NCI-H1930 (cell line): Measurements from ENCODE around the gene PAK1IP1.
"Not testable (repeated sequence)": the region's sequence is repeated elsewhere in the genome, so short reads cannot be mapped to it uniquely, and the experiment has no call there.

ENCODE experiments used
- DNase-seq, 2 experiments: peaks; one replicate each; lab custom pipeline; 2025; lab: John Stamatoyannopoulos, UW

The PAK1IP1 gene, protein sequence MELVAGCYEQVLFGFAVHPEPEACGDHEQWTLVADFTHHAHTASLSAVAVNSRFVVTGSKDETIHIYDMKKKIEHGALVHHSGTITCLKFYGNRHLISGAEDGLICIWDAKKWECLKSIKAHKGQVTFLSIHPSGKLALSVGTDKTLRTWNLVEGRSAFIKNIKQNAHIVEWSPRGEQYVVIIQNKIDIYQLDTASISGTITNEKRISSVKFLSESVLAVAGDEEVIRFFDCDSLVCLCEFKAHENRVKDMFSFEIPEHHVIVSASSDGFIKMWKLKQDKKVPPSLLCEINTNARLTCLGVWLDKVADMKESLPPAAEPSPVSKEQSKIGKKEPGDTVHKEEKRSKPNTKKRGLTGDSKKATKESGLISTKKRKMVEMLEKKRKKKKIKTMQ

DNA sequence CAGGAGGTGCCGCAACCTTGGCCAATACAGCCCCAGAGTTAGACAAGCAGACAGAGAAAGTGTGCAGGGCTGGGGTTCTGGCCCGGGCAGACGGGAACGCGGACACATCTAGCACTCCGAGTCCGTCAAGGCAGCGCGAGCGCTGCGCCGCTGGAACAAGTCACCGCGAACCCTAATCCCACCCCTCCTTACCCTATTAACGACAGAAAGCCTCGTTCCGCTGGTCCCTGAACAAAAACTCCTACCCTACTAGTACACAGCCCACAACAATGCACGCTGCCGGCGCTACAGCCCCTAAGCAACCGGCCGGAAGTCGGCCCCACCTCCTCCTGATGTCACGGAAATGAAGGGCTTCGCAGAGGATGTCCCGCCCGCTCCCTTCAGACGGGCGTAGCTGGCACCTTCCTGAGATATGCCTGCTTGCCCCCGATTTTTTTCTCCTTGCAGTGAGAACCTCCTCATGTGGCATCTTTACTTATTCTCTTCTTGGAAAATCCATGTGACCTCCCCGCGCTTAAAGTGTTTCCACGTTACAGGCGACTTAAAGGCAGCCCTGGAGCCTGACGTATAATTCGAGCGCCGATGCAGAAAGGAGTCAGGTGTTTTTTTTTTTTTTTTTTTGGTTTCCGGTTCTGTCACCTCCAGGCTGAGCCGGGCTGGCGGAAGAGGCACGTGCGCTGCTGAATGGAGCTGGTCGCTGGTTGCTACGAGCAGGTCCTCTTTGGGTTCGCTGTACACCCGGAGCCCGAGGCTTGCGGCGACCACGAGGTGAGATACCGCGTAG, at the start of gene PAK1IP1, which contains the start of gene C6orf52:
Gene PAK1IP1 (plus strand): TSS at position 671 of the 784 bp plus-strand sequence. CDS start 14 bp downstream, at position 685.
Gene C6orf52 (minus strand): TSS at position 315 of the 784 bp plus-strand sequence. CDS start 7,066 bp downstream, outside the sequence.
- DNase-seq = peak; percentile 93 to 94

DNA sequence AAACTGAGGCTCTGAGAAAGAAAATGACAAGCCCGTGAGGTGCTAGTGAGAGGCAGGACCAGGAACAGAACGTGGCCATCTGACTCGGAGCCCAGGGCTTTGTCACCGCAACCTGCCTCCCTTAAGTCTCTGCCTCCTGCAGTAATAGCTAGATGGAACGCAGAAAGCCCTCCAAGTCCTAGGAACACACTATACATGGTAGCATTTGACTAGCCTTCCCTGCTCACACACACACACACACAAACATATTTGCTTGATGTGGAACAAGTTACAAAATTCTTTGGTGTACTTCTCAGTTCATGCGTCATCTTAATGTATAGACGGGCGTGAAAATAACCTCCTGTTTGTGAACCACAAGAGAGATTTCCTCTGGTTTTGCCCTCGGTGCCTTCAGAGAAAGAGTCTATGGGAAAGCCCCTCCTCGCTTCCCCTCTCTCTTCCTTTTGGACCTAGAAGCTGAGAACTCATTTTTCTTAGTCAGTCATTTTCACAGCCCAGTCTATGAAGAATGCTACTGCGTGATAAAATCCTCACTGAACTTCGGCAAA, 39.2 kb upstream of the PAK1IP1 start:
- no peak for DNase-seq

DNA sequence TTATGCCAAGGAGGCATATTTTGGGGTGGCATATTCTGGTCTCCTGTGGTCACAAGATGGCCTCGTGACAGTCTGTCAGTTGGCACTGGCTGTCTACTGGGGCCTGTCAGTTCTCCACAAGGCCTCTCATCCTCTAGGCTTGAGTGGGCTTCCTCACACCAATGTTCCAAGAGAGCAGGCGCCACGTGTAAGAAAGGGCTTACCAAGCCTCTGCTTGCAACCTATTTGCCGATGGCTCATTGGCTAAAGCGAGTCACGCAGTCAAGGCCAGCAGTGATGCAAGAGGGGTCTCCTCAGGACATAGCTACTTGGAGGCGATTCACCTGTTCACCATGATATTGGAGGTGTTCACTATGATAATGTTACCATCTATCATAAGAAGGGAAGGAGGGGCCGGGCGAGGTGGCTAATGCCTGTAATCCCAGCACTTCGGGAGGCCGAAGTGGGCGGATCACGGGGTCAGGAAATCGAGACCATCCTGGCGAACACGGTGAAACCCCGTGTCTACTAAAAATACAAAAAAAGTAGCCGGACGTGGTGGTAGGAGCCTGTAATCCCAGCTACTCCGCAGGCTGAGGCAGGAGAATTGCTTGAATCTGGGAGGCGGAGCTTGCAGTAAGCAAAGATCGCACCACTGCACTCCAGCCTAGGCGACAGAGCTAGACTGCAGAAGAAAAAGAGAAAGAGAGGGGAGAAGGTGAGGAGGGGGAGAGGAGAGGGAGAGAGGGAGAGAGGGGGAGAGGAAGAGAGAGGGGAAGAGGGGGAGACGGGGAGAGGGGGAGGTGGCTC, 35.7 kb upstream of the PAK1IP1 start:
- DNase-seq = no peak

DNA sequence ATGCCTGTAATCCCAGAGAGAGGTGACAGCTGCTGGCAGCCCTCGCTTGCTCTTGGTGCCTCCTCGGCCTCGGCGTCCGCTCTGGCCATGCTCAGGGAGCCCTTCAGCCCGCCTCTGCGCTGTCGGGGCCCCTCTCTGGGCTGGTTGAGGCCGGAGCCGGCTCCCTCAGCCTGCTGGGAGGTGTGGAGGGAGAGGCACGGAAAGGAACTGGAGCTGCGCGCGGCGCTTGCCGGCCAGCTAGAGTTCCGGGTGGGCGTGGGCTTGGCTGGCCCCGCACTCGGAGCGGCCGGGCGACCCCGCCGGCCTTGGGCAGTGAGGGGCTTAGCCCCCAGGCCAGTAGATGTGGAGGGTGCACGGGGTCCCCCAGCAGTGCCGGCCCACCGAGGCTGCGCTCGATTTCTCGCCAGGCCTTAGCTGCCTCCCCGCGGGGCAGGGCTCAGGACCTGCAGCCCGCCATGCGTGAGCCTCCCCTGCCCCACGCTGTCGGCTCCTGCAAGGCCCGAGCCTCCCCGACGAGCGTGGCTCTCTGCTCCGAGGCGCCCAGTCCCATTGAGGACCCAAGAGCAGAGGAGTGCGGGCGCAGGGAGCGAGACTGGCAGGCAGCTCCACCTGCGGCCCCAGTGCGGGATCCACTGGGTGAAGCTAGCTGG, 34.9 kb upstream of the PAK1IP1 start:
- no peak for DNase-seq

DNA sequence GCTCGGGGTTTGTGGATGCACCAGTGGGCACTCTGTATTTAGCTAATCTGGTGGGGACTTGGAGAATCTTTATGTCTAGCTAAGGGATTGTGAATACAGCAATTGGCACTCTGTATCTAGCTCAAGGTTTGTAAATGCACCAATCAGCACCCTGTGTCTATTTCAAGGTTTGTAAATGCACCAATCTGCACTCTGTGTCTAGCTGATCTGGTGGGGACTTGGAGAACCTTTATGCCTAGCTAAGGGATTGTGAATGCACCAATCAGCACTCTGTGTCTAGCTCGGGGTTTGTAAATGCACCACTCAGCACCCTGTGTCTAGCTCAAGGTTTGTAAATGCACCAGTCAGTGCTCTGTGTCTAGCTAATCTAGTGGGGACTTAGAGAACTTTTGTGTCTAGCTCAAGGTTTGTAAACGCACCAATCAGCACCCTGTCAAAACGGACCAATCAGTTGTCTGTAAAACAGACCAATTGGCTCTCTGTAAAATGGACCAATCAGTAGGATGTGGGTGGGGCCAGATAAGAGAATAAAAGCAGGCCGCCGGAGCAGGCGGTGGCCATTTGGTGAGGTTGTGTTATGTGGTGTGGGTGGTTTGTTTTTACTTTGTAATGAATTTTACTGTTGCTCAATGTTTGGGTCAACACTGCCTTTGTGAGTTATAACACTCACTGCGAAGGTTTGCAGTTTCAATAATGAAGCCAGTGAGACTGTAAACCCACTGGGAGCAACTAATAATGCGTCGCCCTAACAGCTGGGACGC, 34.2 kb upstream of the PAK1IP1 start:
- not testable (repeated sequence) for DNase-seq

DNA sequence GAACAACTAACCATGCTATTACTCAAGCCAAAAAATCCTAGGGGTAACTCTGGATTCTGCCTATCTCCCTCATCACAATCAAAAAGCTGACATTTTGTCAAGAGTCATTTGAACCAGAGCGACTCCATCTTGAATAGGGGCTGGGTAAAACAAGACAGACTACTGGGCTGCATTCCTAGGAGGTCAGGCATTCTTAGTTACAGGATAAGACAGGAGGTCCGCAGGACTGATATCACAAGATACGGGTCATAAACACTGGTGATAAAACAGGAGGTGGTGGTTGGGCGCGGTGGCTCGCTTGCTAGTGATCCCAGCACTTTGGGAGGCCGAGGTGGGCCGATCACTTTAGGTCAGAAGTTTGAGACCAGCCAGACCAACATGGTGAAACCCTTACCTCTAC, 32.6 kb upstream of the PAK1IP1 start:
- no peak for DNase-seq

DNA sequence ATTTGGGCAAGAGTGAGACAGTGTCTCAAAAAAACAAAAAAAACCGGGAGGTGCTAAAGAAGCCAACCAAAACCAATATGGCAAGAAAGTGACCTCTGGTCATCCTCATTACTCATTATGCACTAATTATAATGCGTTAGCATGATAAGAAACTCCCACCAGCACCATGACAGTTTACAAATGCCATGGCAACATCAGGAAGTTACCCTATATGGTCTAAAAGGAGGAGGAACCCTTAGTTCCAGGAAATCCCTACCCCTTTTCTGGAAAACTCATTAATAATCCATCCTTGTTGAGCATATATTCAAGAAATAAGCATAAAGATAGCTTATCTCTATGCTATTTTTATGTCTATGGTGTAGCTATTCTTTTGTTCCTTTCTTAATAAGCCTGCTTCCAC, 32.0 kb upstream of the PAK1IP1 start:
- DNase-seq = no peak

DNA sequence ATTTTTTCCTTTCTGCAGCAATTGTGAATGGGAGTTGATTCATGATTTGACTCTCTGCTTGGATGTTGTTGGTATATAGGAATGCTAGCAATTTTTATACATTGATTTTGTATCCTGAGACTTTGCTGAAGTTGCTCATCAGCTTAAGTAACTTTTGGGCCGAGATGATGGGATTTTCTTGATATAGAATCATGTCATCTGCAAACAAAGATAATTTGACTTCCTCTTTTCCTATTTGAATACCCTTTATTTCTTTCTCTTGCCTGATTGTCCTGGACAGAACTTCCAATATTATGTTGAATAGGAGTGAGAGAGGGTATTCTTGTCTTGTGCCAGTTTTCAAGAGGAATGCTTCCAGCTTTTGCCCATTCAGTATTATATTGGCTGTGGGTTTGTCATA, 29.2 kb upstream of the PAK1IP1 start:
- not testable (repeated sequence) for DNase-seq

DNA sequence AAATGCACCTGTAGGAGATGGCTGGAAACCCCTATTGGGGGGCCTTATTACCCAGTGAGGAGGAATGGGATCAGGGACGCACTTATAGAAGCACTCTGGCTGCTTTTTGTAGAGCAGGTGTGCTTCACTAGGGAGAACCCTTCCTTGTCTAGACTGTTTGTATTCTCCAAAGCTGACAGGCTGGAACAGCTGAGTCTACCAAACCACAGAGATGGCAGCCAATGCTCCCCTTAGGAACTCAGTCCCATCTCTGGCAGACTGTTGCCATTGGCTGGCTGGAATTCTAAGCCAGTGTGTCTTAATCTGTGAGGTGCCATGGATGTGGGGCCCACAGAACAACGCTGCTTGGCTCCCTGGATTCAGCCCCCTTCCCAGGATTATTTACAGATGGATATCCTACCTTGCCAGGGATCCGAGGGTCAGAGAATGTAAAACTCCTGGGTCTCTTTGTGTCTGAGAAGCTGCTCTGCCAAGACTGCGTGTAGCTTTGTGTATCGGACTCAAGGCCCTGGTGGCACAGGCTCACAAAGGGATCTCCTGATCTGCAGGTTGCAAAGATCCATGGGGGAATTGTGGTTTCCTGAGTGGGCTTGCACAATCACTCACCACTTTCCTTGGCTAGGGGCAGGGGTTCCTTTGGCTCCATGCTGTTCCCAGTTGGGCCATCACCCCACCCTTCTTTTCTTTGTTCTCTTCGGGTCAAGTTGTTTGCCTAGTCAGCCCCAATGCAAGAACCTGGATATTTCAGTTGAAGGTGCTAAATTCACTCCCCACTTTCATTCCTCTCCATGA, 26.4 kb upstream of the PAK1IP1 start:
- no peak for DNase-seq

DNA sequence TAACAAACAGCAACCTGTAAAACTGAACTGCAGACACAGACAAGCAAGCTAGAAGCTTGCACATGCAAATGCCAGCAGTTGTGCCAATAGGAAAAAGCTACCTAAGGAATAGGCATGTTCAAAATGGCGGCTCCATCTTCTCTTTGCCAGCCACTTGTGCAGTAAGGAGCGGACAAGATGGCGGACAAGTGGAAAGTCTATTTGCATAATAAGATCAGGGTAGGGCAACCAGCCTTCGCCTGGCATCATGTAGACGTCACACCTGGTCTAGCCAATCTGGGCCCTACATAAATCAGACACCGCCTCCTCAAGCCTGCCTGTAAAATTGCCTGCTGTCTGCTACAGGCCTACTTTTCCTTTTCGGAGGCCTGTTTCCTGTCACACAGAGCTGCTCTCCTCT, 18.4 kb upstream of the PAK1IP1 start:
- DNase-seq = no peak

DNA sequence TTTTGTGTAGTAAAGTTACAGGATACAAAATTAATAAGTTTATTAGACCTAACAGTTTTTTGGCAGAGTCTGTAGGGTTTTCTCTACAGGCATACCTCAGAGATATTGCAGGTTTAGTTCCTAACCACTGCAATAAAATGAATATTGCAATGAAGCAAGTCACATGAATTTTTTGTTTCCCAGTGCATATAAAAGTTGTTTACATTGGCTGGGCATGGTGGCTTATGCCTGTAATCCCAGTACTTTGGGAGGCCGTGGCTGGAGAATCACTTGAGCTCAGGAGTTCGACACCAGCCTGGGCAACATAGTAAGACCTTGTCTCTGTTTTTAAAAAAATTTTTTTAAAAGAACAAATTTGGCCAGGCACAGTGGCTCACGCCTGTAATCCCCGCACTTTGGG, 16.3 kb upstream of the PAK1IP1 start:
- no peak for DNase-seq

DNA sequence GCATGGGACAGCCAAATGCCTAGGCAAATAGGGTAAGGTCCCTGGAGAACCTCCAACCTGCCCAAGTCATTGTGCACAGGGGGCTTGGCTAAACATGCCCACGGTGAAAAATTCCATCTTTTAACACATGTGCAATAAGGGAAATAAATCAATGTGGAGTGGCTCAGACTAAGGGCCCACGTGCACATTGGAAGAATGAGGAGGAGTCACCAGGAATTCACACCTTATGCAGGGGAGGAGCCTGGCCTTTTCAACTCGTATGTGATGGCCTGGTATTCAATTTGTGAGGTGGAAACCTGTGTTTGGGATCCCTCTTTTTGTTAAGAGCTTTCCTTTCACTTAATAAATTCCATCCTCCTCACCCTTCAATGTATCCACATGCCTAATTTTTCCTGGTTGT, 13.0 kb upstream of the PAK1IP1 start:
- DNase-seq = no peak

DNA sequence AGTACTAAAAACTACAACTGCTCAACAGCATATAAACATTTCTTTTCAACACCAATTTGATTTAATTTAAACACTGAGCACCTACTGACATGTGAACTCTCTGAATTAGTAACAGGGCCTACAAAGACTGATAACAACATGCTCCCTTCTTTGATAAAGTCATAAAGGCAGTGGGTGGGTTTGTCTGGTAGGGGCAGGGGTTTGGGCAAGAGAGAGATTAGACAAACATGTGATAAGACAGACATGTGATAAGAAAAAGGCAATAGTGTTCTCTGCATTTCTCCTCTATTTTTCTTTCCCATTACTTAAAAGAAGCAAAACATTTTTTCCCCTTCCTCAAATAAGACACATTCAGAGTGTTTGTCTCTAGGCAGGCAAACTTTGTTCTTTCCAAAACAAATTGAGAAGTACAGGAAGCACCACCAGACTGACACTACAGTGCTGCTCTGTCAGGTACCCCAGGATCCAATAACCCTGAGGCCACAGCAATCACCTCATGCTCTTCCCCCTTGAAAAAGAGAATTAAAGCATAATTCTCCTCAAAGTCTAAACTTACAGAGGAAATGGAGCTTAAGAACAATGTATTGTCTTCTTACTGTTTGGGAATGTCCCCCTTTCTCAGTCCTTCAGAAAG, 12.3 kb upstream of the PAK1IP1 start:
- no peak for DNase-seq

DNA sequence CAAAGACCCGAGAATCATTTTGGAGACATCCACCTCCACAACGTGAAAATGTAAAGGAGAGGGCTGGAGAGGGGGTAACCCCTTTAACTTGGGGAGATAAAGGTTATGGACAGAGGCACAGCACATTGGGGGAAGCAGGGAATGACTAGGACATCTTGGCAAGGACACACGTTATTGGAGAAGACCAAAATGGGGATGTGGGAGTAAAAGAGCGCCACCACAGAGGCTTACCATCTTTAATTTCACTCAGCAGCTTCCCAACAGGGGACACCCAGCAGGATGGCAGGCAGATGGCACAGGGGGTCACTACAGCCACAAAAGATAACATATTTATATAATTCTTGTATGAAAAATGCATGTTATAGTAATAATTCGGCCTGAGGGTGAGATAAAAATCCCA, 10.2 kb upstream of the PAK1IP1 start:
- no peak for DNase-seq

DNA sequence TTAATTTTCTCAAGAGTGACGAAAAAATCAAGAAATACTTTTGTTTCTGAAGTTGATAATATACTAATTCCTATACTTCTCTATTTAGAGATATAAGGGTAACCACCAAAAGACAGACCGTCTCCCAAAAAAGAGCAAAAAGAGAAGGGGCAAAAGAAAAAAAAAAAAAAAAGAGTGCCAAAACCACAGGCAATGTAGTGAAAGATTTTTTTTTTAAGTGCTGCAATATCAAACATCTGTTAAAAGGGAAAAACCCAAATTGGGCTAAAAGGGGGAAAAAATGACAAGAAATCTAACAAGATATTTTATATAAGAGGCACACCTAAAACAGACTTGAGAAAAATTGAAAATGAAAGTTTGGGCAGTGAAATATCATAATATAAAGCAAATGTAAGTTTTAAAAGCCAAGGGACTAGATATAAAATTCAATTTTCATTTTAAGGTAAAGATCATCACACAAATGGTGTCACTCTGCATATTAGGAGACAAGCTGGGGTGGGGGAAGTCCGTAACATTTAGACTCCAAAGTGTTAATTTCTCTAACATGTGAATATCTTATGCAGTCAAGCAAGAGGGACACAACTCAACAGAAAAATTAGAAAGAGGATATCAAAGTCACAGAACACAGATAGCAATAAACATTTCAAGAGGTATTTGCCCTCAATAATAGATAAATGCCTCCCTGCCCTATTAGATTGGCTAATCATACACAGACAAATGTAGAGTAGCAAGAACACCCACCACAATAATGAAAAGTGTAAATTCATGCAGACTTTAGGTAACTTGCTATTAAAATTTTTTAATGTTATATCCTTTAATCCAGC, 9.5 kb upstream of the PAK1IP1 start:
- no peak for DNase-seq

DNA sequence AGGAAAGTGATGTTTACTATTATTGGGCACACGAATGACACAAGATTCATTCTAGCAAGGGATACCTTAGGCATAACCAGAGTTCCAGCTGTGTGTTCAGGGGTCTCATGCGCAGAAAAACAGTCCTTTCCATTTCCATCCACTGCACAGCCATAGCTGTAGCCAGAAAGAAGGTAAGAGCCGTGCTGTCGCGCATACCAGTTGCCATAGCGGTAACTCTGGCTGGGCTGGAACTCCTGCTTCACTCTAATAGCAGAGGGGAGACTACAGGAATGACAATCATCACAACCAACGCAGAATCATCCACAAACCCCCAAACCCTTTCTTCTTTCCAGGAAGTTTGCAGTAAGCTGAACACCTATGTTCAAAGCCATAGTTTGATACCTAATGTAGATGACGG, 7.9 kb upstream of the PAK1IP1 start:
- DNase-seq = no peak

DNA sequence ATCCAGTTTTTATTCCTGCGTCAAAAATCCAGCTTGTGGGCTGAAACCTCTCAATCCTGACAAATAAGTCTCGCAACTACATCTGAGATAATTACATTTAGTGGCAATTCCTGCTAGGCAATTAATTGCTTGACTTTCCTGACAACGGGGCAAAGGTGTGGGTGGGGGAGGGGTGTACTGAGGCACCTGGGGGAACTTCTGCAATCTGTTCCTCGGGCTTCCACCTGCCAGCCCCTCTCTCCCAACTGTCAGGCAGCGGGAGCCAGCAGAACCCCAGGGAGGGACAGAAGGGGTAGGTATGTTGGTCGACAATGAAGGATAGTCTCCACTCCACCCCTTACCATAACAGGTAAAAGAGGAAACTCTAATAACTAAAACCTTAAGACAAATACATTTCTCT, 7.2 kb upstream of the PAK1IP1 start:
- no peak for DNase-seq

DNA sequence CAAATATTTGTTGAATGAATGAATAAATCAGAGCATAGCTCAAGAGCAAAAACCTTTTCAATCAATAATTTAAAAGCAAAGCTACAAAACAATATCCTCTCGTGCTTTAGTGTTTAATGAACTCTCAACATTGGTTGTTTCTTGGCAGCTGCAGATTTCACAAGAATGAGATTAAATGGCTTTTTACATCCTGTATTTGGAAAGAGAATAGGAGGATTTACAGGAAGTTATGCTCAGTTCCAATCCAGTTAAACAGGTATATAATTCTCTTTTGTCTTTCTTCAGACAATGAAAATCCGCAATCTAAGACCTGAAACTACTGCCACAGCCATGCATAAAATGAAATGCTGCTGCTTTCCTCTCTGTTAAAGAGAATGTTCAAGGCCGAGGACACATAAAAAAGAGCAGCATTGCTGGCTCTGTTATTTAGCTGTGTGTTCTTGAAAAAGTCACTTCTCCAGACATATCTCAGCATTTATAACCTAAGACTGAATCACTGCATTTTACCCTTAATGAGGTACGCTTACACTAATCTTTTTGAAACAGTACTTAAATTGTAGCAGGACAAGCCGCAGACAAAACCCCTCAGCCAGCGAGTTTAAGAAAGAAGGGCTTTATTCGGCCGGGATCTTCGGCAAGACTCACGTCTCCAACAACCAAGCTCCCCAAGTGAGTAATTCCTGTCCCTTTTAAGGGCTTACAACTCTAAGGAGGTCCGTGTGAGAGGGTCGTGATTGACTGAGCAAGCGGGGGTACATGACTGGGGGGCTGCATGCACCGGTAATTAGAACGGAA, 3.9 kb upstream of the PAK1IP1 start:
- DNase-seq = peak in 1 of 2 experiments; percentile 8
